ENCODE measurements around the gene C2CD4D.

C2CD4D gene

DNA sequence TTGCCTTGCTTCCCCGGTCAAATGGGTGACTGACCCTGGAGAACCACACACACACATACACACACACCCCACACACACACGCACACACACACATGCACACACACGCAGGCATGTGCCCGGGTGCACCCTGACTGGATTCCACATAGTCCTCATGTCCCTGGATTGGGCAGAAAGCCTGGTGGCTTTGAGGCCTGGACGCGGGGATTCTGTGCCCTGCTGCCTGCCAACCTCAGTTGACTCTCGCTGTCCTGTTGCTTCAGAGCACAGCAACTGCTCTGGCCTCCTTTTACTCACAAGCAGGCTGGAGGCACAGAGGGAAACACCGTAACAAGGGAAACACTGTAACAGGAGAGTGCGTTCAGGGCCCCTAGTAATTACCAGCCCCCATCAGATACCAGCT is 14.4 kb downstream of the C2CD4D start:
- H3K27ac ChIP-seq = no peak overlapping the region
- TF ChIP-seq ZFX (IDR thresholded peaks at IDR 0.05) (no peak), CTCF (conservative IDR thresholded peaks at IDR 0.05) (no peak)

GRCh38 chr1:151823175-151823574 is 16.4 kb downstream of the C2CD4D start:
- TF ChIP-seq CTCF (conservative IDR thresholded peaks at IDR 0.05) = no peak
- no peak for TF ChIP-seq ZFX (IDR thresholded peaks at IDR 0.05)
- no peak overlapping the region for H3K27ac ChIP-seq

- no peak for TF ChIP-seq ZFX (IDR thresholded peaks at IDR 0.05)
- TF ChIP-seq CTCF (conservative IDR thresholded peaks at IDR 0.05) = no peak
- H3K27ac ChIP-seq = no peak overlapping the region
Observed at GRCh38 chr1:151822404-151822803, 17.2 kb downstream of the C2CD4D start.

DNA sequence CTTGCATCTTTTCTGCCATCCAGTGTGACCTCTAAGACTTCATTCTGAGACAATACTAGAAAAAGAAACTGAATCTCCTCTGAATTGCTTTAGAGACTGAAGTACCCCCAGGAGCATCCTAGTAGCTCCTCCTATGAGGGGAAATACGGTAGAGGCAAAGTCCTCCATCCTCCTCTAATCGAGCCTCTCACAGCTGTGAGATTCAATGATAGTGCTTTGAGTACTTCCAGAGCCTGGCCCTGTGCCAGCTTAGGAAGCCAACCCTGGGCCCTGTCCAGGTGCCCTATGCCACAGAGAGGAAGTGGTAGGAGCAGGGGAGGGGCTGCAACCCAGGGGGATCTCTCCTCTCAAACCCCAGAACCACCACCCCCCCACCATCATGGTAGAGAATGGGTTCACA is 18.7 kb downstream of the C2CD4D start:
- TF ChIP-seq CTCF (conservative IDR thresholded peaks at IDR 0.05) (no peak), ZFX (IDR thresholded peaks at IDR 0.05) (no peak)
- H3K27ac ChIP-seq = no peak overlapping the region

- no peak for TF ChIP-seq ZFX (IDR thresholded peaks at IDR 0.05)
- no peak for TF ChIP-seq CTCF (conservative IDR thresholded peaks at IDR 0.05)
- no peak overlapping the region for H3K27ac ChIP-seq
Observed at GRCh38 chr1:151819976-151820623, 19.5 kb downstream of the C2CD4D start.

DNA sequence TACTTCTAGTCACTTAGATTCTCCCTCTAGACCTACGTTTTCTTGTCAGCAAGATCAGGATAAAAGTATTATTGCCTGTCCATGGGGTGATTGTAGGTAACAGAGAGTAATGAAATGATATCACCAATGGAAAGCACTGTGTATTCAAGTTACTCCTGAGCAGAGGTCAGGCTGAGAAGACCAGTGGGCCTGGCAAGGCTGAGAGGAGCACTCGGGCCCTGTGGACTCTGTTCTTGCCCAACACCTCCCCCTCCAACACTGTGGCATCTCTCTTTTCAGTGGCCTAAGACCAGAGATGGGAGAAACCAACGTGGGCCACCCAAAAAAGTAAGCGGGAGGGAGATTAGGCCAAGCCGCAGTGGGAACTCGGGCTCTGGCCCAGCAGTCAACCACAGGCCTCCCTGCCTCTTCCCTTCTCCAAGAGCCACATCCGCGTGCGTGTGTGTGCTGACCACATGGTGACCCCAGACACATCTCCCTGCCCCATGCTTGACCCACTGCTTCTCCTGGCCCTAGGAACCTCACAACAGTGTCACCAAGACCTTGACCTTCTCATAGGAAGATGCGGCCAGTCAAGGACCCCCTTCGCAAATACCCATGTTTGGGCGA is 20.3 kb downstream of the C2CD4D start:
- H3K27ac ChIP-seq = no peak overlapping the region
- TF ChIP-seq ZFX (IDR thresholded peaks at IDR 0.05) (no peak), CTCF (conservative IDR thresholded peaks at IDR 0.05) (no peak)

- TF ChIP-seq ZFX (IDR thresholded peaks at IDR 0.05) (no peak), CTCF (conservative IDR thresholded peaks at IDR 0.05) (no peak)
- no peak overlapping the region for H3K27ac ChIP-seq
Observed at GRCh38 chr1:151817353-151817730, 22.3 kb downstream of the C2CD4D start.
